HL-60 (cell line): ENCODE measurements around the gene EML6.

ENCODE experiments used
- DNase-seq, 2 experiments: peaks; one replicate each; pipeline ENCODE4 v3.0.0-alpha.2; 2010 to 2020; ENCODE audit warnings: low read depth in 1 of 2, low spot score in 1 of 2
- H3K27ac ChIP-seq: fragments of 250-450 bp; sonication (Bioruptor Pico); replicated peaks from 2 replicates; pipeline ENCODE4 v1.5.1; 2020; ENCODE audit warnings: mild to moderate bottlenecking, moderate library complexity
- H3K27me3 ChIP-seq: fragments of 250-450 bp; sonication (Bioruptor Pico); 2 replicates; pipeline ENCODE4 v1.5.1; 2021; ENCODE audit warnings: mild to moderate bottlenecking, moderate library complexity; ENCODE audit not compliant: insufficient read depth, poor library complexity, severe bottlenecking
- H3K4me3 ChIP-seq: replicated peaks from 2 replicates; pipeline ENCODE4 v1.5.1; 2011; ENCODE audit warnings: mild to moderate bottlenecking, control low read depth, low read length; ENCODE audit not compliant: insufficient read depth
- CTCF ChIP-seq: IDR thresholded peaks from one replicate; pipeline ENCODE4 v1.5.1; 2011; ENCODE audit warnings: low read length, control low read depth, inconsistent platforms; ENCODE audit not compliant: insufficient read depth
- GABPA ChIP-seq: IDR thresholded peaks from 2 replicates; pipeline ENCODE4 v1.6.1; 2012; ENCODE audit warnings: low read depth
- POLR2AphosphoS5 ChIP-seq: IDR thresholded peaks from 2 replicates; pipeline ENCODE4 v1.6.1; 2012; ENCODE audit warnings: low read depth
- REST ChIP-seq: IDR thresholded peaks from 2 replicates; pipeline ENCODE4 v1.6.1; 2012; ENCODE audit warnings: low read depth; ENCODE audit not compliant: insufficient replicate concordance
- SPI1 ChIP-seq: IDR thresholded peaks from 2 replicates; pipeline ENCODE4 v1.6.1; 2012; ENCODE audit warnings: low read depth, mild to moderate bottlenecking, borderline replicate concordance

Gene EML6

GRCh38 chr2:54850171-54851122 lies 127.0 kb downstream of the EML6 start:
- H3K4me3 ChIP-seq, result no peak overlapping the region
- TF ChIP-seq SPI1 (no peak), GABPA (no peak), CTCF (no peak), POLR2AphosphoS5 (no peak), REST (no peak)
- H3K27me3 ChIP-seq, result no peaks in the 10 kb centered on the region
- DNase-seq, result no peak
- no peak overlapping the region for H3K27ac ChIP-seq

GRCh38 chr2:54853616-54854310 lies 130.3 kb downstream of the EML6 start:
- Histone ChIP-seq H3K27ac (no peak overlapping the region), H3K4me3 (no peak overlapping the region), H3K27me3 (no peaks in the 10 kb centered on the region)
- no peak for DNase-seq
- TF ChIP-seq REST (no peak), SPI1 (no peak), POLR2AphosphoS5 (no peak), GABPA (no peak), CTCF (no peak)

GRCh38 chr2:54855434-54855833 lies 132.0 kb downstream of the EML6 start:
- Histone ChIP-seq H3K27ac (no peak overlapping the region), H3K27me3 (no peaks in the 10 kb centered on the region), H3K4me3 (no peak overlapping the region)
- no peak for TF ChIP-seq SPI1
- no peak for TF ChIP-seq POLR2AphosphoS5
- no peak for TF ChIP-seq GABPA
- TF ChIP-seq CTCF, result no peak
- DNase-seq, result no peak
